GM20000 (cell line): ENCODE data around the gene DIAPH3.

Experiments
- DNase-seq: peaks from one replicate; pipeline ENCODE4 v3.0.0; 2012; ENCODE audit warnings: low spot score
- TF ChIP-seq, protein P1 (sequence below): IDR thresholded peaks from 2 replicates; pipeline ENCODE4 v1.5.1; 2012; ENCODE audit warnings: mild to moderate bottlenecking, control low read depth; ENCODE audit errors: extremely low read depth, missing control alignments

DIAPH3 gene

DNA sequence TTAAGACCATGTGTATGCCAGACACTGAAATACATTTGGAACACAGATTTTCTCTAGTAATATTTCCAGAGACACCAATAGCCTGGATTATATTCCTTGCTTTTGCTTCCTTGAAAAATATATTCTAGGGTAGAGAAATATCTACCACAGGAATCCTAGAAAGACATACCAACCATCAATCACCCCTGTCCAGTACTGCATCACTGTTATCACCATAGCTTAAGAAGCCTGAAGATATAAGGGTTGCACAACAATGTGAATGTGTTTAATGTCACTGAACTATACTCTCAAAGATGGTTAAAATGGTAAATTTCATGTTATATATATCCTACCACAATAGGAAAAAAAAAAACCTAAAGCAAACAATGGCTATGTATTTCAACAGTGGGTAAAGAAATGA lies 163.6 kb downstream of the DIAPH3 start:
- no peak for DNase-seq
- TF ChIP-seq, protein P1, sequence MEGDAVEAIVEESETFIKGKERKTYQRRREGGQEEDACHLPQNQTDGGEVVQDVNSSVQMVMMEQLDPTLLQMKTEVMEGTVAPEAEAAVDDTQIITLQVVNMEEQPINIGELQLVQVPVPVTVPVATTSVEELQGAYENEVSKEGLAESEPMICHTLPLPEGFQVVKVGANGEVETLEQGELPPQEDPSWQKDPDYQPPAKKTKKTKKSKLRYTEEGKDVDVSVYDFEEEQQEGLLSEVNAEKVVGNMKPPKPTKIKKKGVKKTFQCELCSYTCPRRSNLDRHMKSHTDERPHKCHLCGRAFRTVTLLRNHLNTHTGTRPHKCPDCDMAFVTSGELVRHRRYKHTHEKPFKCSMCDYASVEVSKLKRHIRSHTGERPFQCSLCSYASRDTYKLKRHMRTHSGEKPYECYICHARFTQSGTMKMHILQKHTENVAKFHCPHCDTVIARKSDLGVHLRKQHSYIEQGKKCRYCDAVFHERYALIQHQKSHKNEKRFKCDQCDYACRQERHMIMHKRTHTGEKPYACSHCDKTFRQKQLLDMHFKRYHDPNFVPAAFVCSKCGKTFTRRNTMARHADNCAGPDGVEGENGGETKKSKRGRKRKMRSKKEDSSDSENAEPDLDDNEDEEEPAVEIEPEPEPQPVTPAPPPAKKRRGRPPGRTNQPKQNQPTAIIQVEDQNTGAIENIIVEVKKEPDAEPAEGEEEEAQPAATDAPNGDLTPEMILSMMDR = no peak

DNA sequence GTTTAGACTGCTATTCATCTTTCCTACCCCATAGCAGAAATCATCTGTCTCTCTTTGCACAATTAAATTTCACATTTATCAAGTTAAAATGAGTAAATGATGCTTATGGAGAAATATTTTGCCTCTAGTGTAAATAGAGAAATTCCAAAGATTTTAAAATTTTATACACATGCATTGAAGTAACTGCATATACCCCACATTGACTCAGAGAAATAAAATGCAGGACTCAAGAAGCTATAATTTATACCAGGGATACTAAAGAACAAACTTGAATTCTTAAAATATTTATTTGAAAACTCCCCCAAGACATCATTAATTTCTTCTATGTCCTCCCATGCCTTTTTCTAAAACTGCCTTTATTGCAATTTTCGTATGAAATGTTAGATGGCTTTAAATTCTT lies 165.8 kb downstream of the DIAPH3 start:
- no peak for DNase-seq
- TF ChIP-seq, protein P1 = no peak

DNA sequence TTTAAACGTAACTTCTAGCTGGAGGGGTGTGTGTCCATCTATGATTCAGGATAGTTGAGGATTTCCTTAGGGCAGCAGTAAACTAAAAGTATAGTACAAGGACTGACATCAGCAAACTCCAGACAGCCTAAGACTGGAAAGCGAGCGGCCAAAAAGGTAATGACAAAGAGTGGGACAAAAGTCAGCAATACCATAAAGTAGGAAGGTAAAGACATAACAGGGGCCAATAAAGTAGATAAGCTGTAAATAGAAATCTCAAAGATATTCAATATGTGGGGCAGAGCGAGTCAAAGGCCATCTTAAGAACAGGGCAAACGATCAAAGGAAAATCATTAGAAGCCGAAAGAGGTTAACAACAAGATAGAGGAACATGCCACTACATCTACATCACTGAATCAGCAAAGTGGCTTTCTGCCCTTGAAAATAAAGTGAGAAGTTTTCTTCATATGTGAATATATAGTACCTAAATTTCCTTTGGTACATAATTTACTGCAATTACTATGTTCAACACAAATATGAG lies 167.2 kb downstream of the DIAPH3 start:
- TF ChIP-seq, protein P1 = no peak
- no peak for DNase-seq

DNA sequence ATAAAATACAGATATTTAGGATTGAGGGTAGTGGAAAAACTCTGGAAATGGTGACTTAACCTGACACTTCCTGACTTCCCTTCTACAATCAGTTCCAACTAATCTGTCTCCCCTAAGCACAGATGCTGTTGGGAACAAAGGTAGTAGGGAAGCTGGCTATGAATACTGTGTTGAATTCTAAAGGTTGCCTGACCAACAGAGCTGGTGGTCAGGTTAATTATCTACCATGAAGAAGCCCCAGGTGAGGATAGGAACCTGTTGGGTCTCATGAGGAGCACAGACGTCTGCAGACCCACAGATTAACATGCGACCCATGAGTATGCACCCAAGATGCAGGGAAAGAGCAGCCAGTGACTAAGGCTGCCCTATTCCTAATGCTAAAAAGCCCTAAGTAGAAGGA lies 172.3 kb downstream of the DIAPH3 start:
- no peak for DNase-seq
- TF ChIP-seq, protein P1 = no peak

DNA sequence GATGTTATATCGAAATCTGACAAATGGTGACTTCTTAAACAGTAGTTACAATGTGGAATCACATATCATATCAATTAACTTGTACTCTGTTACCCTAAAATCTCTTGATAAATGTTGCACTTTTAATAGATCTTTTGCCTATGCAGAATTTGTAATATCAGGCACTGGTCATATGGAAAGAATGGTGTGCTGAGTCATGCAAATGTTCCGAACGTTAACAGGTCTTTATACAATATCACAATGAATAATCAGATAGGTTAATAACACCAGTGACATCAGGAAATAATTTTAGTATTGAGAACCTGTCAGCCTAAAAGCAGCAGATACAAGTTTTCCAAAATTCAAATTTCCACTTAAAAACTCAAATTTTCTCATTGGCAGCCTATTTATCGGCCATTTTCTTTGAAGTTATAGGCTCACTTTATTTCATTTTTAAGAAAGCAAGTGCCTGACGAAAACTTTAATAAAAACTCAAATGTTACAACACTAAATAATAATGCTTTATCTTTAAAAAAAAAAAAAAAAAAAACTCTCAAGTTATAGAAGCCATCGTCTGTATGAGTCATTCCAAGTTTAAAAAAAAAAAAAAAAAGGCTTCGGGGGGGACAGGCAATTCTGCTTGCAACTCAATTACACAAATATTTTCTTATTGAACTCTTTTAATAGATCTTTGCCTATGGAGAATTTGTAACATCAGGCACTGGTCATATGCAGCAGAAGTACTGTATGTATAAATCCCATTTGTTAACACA lies 180.9 kb downstream of the DIAPH3 start:
- TF ChIP-seq, protein P1 = no peak
- DNase-seq = no peak

DNA sequence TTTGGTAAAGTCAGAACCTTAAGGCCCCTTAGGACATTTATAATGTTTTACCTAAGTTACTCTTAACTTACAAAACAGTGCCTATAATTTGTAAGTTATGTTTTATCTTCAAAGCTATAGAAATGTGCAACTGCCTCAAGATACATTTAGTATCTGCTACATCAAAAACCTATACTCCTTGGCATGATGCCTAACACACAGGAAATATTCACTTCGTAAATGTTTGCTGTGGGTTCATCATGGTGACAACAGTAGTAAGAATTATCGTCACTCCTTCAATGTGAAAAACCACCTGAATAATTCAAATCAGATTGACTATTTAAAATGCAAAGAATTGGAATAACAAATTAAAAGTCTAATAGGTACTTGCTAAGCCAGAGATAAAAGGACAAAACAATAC lies 184.1 kb downstream of the DIAPH3 start:
- TF ChIP-seq, protein P1 = no peak
- no peak for DNase-seq

DNA sequence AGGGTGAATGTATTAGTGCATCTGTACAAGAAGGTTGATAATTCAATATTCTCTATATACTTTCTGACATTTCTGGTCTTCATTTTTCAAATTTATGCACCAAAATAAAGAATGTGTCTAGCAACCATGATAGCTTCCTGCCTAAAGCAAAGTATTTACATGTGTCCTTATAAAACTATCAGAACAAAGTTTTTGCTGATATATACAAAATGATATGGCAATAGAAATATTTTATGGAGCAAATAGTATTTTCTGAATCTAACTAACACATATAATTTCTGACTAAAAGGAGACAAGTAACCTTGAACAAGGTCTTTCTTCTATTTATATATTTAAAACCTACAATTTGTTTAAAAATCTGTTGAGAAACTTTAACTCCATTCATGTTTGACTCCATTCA lies 184.9 kb downstream of the DIAPH3 start:
- TF ChIP-seq, protein P1 = no peak
- DNase-seq = no peak
